Erythroblast (primary cell): ENCODE results near the gene RAB40C.

Source experiments
- GATA1 ChIP-seq: IDR thresholded peaks from 2 replicates; pipeline ENCODE4 v1.6.1; 2011; ENCODE audit warnings: low read depth, mild to moderate bottlenecking, control low read depth, low read length, moderate library complexity
- POLR2A ChIP-seq: IDR thresholded peaks from 2 replicates; pipeline ENCODE4 v1.6.1; 2011; ENCODE audit warnings: mild to moderate bottlenecking, low read length

DNA sequence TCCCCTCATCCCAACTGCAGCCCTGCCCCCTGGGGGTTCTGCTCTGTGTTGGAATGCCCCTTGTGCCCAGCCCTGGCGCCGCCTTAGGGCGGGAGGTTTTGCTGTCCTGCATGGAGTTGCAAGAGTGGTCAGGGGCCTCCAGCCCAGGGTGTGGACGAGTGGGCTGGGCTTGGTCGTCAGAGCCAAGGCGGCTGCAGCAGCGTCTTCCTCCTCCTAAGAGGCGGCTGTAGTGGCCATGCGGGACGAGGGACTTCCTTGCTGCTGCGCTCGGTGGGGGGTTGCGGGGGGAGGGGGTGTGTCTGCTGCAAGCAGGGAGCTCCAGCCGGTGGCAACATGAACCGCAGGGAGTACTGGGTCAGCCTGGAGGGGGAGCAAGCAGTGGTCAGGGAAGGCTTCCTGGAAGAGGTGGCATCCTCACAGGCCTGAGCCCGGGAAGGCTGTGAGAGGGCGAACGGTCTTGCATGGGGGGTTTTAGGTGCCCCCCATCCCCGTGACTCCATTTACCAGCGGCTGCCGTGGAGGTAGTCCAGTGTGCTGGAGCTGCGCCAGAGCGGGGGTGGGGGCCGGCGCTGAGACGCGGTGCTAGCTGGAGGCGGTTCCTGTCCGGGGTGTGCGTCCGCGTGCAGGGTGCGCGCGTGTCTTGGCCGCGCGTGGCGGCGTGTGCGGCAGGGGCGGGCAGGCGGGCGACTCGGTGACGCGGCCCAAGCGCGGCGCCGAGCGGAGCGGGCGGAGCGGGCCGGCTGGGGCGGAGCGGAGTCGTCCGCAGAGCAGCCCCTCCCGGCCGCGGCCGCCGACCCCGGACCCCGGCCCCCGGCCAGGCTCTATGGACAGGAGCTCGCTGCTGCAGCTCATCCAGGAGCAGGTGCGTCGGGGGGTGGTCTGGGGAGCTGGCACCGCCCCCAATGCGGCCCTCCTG lies 85.4 kb downstream of the RAB40C start, which contains the start of gene RHBDL1:
- TF ChIP-seq POLR2A, result no peak
- TF ChIP-seq GATA1, result no peak
